Keratinocyte (primary cell): Measurements from ENCODE around the gene LYPD6. TPM values are rescaled to one million over a fixed set of nuclear protein-coding genes. Genes with fewer than 3 reads are reported as not detected.

Source experiments
- DNase-seq: peaks from one replicate; pipeline ENCODE4 v3.0.0-alpha.2; 2011; ENCODE audit warnings: low read depth, missing footprints, low spot score
- FAIRE-seq: peaks from 2 replicates; lab custom pipeline; 2011; peaks lifted over from hg19 to GRCh38; lab: Jason Lieb, UNC
- H2AFZ ChIP-seq: 2 replicates; pipeline ENCODE4 v1.6.0; 2012; ENCODE audit warnings: low read length, control low read depth, inconsistent platforms; ENCODE audit not compliant: control insufficient read depth
- H3K27ac ChIP-seq: 2 replicates; pipeline ENCODE4 v1.5.1; 2011; ENCODE audit warnings: low read length; ENCODE audit not compliant: control insufficient read depth, insufficient read depth
- H3K27me3 ChIP-seq: 3 replicates; pipeline ENCODE4 v1.6.0; 2011; ENCODE audit warnings: low read length; ENCODE audit not compliant: control insufficient read depth, insufficient read depth; ENCODE audit errors: extremely low read depth
- H3K36me3 ChIP-seq, 2 experiments: 2 replicates in 1 of 2; 3 replicates in 1 of 2; pipeline ENCODE4 v1.5.1; 2011; ENCODE audit warnings: low read length in 2 of 2, mild to moderate bottlenecking in 1 of 2; ENCODE audit not compliant: control insufficient read depth in 2 of 2, insufficient read depth in 2 of 2; ENCODE audit errors: extremely low read depth in 1 of 2
- H3K4me1 ChIP-seq: 3 replicates; pipeline ENCODE4 v1.5.1; 2011; ENCODE audit warnings: low read length; ENCODE audit not compliant: control insufficient read depth, insufficient read depth; ENCODE audit errors: extremely low read depth
- H3K4me2 ChIP-seq: 3 replicates; pipeline ENCODE4 v1.6.0; 2011; ENCODE audit warnings: low read depth, low read length; ENCODE audit not compliant: control insufficient read depth, insufficient read depth; ENCODE audit errors: extremely low read depth
- H3K4me3 ChIP-seq, 3 experiments: fragments of 200-600 bp in 1 of 3; sonication (generic) in 1 of 3; 2 replicates in 2 of 3; 3 replicates in 1 of 3; pipeline ENCODE4 v1.5.1; 2011 to 2016; ENCODE audit warnings: low read length in 3 of 3, mild to moderate bottlenecking in 3 of 3, control low read depth in 2 of 3, inconsistent platforms in 1 of 3, low read depth in 1 of 3, mixed read lengths in 1 of 3, mixed run types in 1 of 3, moderate library complexity in 1 of 3; ENCODE audit not compliant: control insufficient read depth in 2 of 3, insufficient read depth in 2 of 3; ENCODE audit errors: extremely low read depth in 1 of 3
- H3K79me2 ChIP-seq: 2 replicates; pipeline ENCODE4 v1.6.0; 2012; ENCODE audit warnings: low read length; ENCODE audit not compliant: control insufficient read depth, insufficient read depth
- H3K9ac ChIP-seq: 3 replicates; pipeline ENCODE4 v1.6.0; 2011; ENCODE audit warnings: low read length; ENCODE audit not compliant: control insufficient read depth, insufficient read depth; ENCODE audit errors: extremely low read depth
- H3K9me1 ChIP-seq: 3 replicates; pipeline ENCODE4 v1.6.0; 2011; ENCODE audit warnings: low read length; ENCODE audit not compliant: control insufficient read depth, insufficient read depth; ENCODE audit errors: extremely low read depth
- H3K9me3 ChIP-seq: 2 replicates; pipeline ENCODE4 v1.5.1; 2012; ENCODE audit warnings: low read depth, low read length; ENCODE audit not compliant: control insufficient read depth
- H4K20me1 ChIP-seq: 3 replicates; pipeline ENCODE4 v1.6.0; 2011; ENCODE audit warnings: low read length; ENCODE audit not compliant: control insufficient read depth, insufficient read depth; ENCODE audit errors: extremely low read depth
- CTCF ChIP-seq, 3 experiments: IDR thresholded peaks in 1 of 3; conservative IDR thresholded peaks in 1 of 3; optimal IDR thresholded peaks in 1 of 3; 2 replicates in 2 of 3; 3 replicates in 1 of 3; pipeline versions ENCODE3 to v1.5.1; 2011; ENCODE audit warnings: low read length in 3 of 3, mild to moderate bottlenecking in 3 of 3, moderate library complexity in 2 of 3, control low read depth in 1 of 3, inconsistent platforms in 1 of 3; ENCODE audit not compliant: insufficient read depth in 2 of 3; ENCODE audit errors: extremely low read depth in 1 of 3
- EZH2 ChIP-seq: IDR thresholded peaks from one replicate; pipeline ENCODE4 v1.6.1; 2012; ENCODE audit warnings: inconsistent platforms, mild to moderate bottlenecking, low read length, moderate library complexity
- dilution Hi-C: fragments of 300-500 bp; cut with MboI; formaldehyde crosslinking; loops from one replicate; pipeline ENCODE4 v1.7.0; 2020; ENCODE audit warnings: low sequenced_read_pairs; ENCODE audit not compliant: extremely low pct_ligation_motif_present
- polyA plus RNA-seq, 5 experiments: library from polyadenylated mRNA; depleted of rRNA in 3 of 5; stranded (reverse) in 3 of 5; stranded (forward) in 1 of 5; unstranded in 1 of 5; fragments of >200 nt; gene quantifications; 1 replicate in 1 of 5; 2 replicates in 3 of 5; 3 replicates in 1 of 5; pipeline versions ENCODE4 v1.2.1 to v1.2.3, GENCODE V29; 2011 to 2012; ENCODE audit warnings: missing spikeins in 2 of 5, low read depth in 1 of 5, low replicate concordance in 1 of 5

Gene LYPD6
- polyA plus RNA-seq, 1 donor (not counting 4 experiments of a cell fraction or from before 2014, with no cell fraction given), result 3.5 TPM

DNA sequence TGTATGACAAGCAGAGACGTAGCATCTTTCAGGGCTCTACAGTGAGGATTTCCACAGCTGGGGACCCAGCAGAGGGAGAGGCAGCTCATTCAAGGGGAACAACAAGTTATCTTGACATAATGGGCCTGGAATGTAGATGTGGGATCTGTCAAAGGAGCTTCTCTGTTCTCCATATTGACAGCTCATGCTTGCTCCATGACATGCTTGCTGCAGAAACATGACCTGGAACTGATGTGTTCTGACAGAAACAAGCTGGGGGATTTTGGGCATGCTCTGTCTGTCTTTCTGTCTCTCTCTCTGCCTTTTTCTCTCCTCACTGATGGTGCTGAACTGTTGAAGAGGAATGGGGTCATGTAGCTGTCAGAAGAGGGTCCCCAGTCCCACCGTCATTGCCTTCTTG lies 177.6 kb downstream of the LYPD6 start:
- H3K9me1 ChIP-seq, result no peaks in the 10 kb centered on the region
- H3K36me3 ChIP-seq, result no peaks in the 10 kb centered on the region
- H3K79me2 ChIP-seq, result no peaks in the 10 kb centered on the region
- dilution Hi-C loops, result no loop called here
- no peak overlapping the region for H3K9ac ChIP-seq
- no peak for TF ChIP-seq EZH2
- no peak for TF ChIP-seq CTCF (optimal IDR thresholded peaks at IDR 0.05 in 1 of 3, IDR thresholded peaks at IDR 0.05 in 1 of 3, conservative IDR thresholded peaks at IDR 0.05 in 1 of 3; ENCODE audit: extremely low read depth in 1 of 3, insufficient read depth in 2 of 3, low read length in 3 of 3)
- no peak overlapping the region for H3K4me3 ChIP-seq
- peak; percentile 53 for FAIRE-seq
- no peak overlapping the region for H3K4me2 ChIP-seq
- H3K4me1 ChIP-seq, result no peaks in the 10 kb centered on the region
- peaks cover 3% of the 10 kb centered on the region for H3K27me3 ChIP-seq
- no peak overlapping the region for H3K27ac ChIP-seq
- H2AFZ ChIP-seq, result no peak overlapping the region
- no peaks in the 10 kb centered on the region for H3K9me3 ChIP-seq
- DNase-seq, result peak; percentile 25
- H4K20me1 ChIP-seq, result no peaks in the 10 kb centered on the region

DNA sequence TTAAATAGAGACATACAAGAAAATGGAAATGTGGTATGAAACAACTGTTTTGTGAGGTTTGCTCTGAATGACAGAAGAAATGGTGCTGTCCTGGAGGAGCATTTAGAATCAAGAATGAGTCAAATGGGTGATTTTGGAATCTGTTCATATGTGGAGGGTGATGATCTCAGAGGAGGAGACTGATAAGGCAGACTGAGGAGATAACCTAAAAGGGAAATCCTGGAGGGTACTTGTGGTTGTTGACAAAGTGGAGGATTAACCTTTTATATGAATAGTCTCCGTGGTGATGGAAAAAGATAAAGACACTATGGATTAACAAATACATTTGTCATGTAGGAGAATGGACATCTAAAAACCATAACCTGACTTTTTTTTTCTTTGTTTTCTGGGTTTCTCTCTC lies 183.1 kb downstream of the LYPD6 start:
- H3K27ac ChIP-seq, result no peak overlapping the region
- FAIRE-seq, result no peak
- dilution Hi-C loops, result no loop called here
- H3K9me3 ChIP-seq, result no peaks in the 10 kb centered on the region
- H2AFZ ChIP-seq, result no peak overlapping the region
- peaks cover 3% of the 10 kb centered on the region for H3K27me3 ChIP-seq
- H3K4me3 ChIP-seq, result no peak overlapping the region
- H3K4me1 ChIP-seq, result no peaks in the 10 kb centered on the region
- no peaks in the 10 kb centered on the region for H3K9me1 ChIP-seq
- H3K79me2 ChIP-seq, result no peaks in the 10 kb centered on the region
- H3K4me2 ChIP-seq, result no peak overlapping the region
- no peak overlapping the region for H3K9ac ChIP-seq
- H3K36me3 ChIP-seq, result no peaks in the 10 kb centered on the region
- H4K20me1 ChIP-seq, result no peaks in the 10 kb centered on the region
- DNase-seq, result no peak
- TF ChIP-seq EZH2 (no peak), CTCF (optimal IDR thresholded peaks at IDR 0.05 in 1 of 3, IDR thresholded peaks at IDR 0.05 in 1 of 3, conservative IDR thresholded peaks at IDR 0.05 in 1 of 3; ENCODE audit: extremely low read depth in 1 of 3, insufficient read depth in 2 of 3, low read length in 3 of 3) (no peak)
